ENCODE results near the gene NPAS4. TPM values are rescaled to one million over a fixed set of nuclear protein-coding genes. Genes with fewer than 3 reads are reported as not detected.
"Not testable (repeated sequence)": the region's sequence is repeated elsewhere in the genome, so short reads cannot be mapped to it uniquely, and the experiment has no call there.

NPAS4 gene
- total RNA-seq, 1 donor from 2014 or later, result not detected

GRCh38 chr11:66454247-66454646 lies 33.4 kb downstream of the NPAS4 start:
- DNase-seq (ENCODE audit: extremely low read depth, low read depth, low spot score), result no peak

GRCh38 chr11:66454828-66455227 lies 34.0 kb downstream of the NPAS4 start:
- DNase-seq (ENCODE audit: extremely low read depth, low read depth, low spot score), result no peak

GRCh38 chr11:66457826-66458225 lies 37.0 kb downstream of the NPAS4 start:
- no peak for DNase-seq (ENCODE audit: extremely low read depth, low read depth, low spot score)

GRCh38 chr11:66459138-66459778 lies 38.4 kb downstream of the NPAS4 start:
- no peak for DNase-seq (ENCODE audit: extremely low read depth, low read depth, low spot score)

GRCh38 chr11:66462010-66462409 lies 41.2 kb downstream of the NPAS4 start:
- no peak for DNase-seq (ENCODE audit: extremely low read depth, low read depth, low spot score)

GRCh38 chr11:66462911-66463310 lies 42.1 kb downstream of the NPAS4 start:
- no peak for DNase-seq (ENCODE audit: extremely low read depth, low read depth, low spot score)

- DNase-seq (ENCODE audit: extremely low read depth, low read depth, low spot score), result not testable (repeated sequence)
Measured at GRCh38 chr11:66464116-66464515, 43.3 kb downstream of the NPAS4 start.

GRCh38 chr11:66464916-66465315 lies 44.1 kb downstream of the NPAS4 start:
- DNase-seq (ENCODE audit: extremely low read depth, low read depth, low spot score), result no peak

GRCh38 chr11:66465373-66466224 lies 44.8 kb downstream of the NPAS4 start:
- no peak for DNase-seq (ENCODE audit: extremely low read depth, low read depth, low spot score)

GRCh38 chr11:66466225-66467033 lies 45.6 kb downstream of the NPAS4 start, which contains the start of gene PELI3:
TSS of gene PELI3 (plus strand) at chr11:66466905. CDS start at chr11:66468129, 1,224 bp downstream.
- DNase-seq (ENCODE audit: extremely low read depth, low read depth, low spot score), result peak; percentile 31

- no peak for DNase-seq (ENCODE audit: extremely low read depth, low read depth, low spot score)
Measured at GRCh38 chr11:66467034-66467659, 46.3 kb downstream of the NPAS4 start.

GRCh38 chr11:66467756-66468155 lies 46.9 kb downstream of the NPAS4 start:
- no peak for DNase-seq (ENCODE audit: extremely low read depth, low read depth, low spot score)

- no peak for DNase-seq (ENCODE audit: extremely low read depth, low read depth, low spot score)
Measured at GRCh38 chr11:66468691-66469090, 47.9 kb downstream of the NPAS4 start.

GRCh38 chr11:66469441-66469840 lies 48.6 kb downstream of the NPAS4 start:
- no peak for DNase-seq (ENCODE audit: extremely low read depth, low read depth, low spot score)

GRCh38 chr11:66470015-66470414 lies 49.2 kb downstream of the NPAS4 start:
- no peak for DNase-seq (ENCODE audit: extremely low read depth, low read depth, low spot score)

GRCh38 chr11:66471142-66471541 lies 50.3 kb downstream of the NPAS4 start:
- DNase-seq (ENCODE audit: extremely low read depth, low read depth, low spot score), result no peak

GRCh38 chr11:66472054-66472453 lies 51.2 kb downstream of the NPAS4 start:
- no peak for DNase-seq (ENCODE audit: extremely low read depth, low read depth, low spot score)

- no peak for DNase-seq (ENCODE audit: extremely low read depth, low read depth, low spot score)
Measured at GRCh38 chr11:66473167-66473566, 52.3 kb downstream of the NPAS4 start.

GRCh38 chr11:66473608-66474515 lies 53.0 kb downstream of the NPAS4 start:
- DNase-seq (ENCODE audit: extremely low read depth, low read depth, low spot score), result no peak

Measured in glomerular endothelial cell (primary cell).